HG03521 (cell line): ENCODE results near the gene CDHR1.

ENCODE experiments used
- ATAC-seq: cut with Tn5 transposase; IDR thresholded peaks from one replicate; pipeline ENCODE4 v1.9.1; 2021; ENCODE audit warnings: mild to moderate bottlenecking, moderate library complexity; ENCODE audit not compliant: unreplicated experiment

CDHR1 gene

GRCh38 chr10:84198206-84198915 is 4.0 kb downstream of the CDHR1 start:
- ATAC-seq: no peak

- ATAC-seq: no peak
These were observed 6.4 kb downstream of the CDHR1 start for GRCh38 chr10:84200537-84201243.

- ATAC-seq: no peak
These were observed 6.9 kb downstream of the CDHR1 start for GRCh38 chr10:84201244-84201606.

- no peak for ATAC-seq
These were observed 7.3 kb downstream of the CDHR1 start for GRCh38 chr10:84201682-84202081.

GRCh38 chr10:84202349-84202748 is 8.0 kb downstream of the CDHR1 start:
- ATAC-seq: no peak

GRCh38 chr10:84204122-84204521 is 9.8 kb downstream of the CDHR1 start:
- ATAC-seq: peak; percentile 61

- no peak for ATAC-seq
These were observed 10.3 kb downstream of the CDHR1 start for GRCh38 chr10:84204610-84205009.

GRCh38 chr10:84205049-84205852 is 10.9 kb downstream of the CDHR1 start:
- peak; percentile 67 for ATAC-seq

- no peak for ATAC-seq
These were observed 11.7 kb downstream of the CDHR1 start for GRCh38 chr10:84205853-84206525.

- no peak for ATAC-seq
These were observed 13.7 kb downstream of the CDHR1 start for GRCh38 chr10:84208023-84208422.

GRCh38 chr10:84211566-84211965 is 17.2 kb downstream of the CDHR1 start:
- ATAC-seq: no peak

GRCh38 chr10:84212014-84212413 is 17.7 kb downstream of the CDHR1 start:
- no peak for ATAC-seq

- no peak for ATAC-seq
These were observed 18.7 kb downstream of the CDHR1 start for GRCh38 chr10:84213076-84213475.

- ATAC-seq: peak; percentile 9
These were observed 19.8 kb downstream of the CDHR1 start for GRCh38 chr10:84214046-84214572.

- peak; percentile 86 for ATAC-seq
These were observed 20.4 kb downstream of the CDHR1 start for GRCh38 chr10:84214612-84215235.

GRCh38 chr10:84216834-84217233 is 22.5 kb downstream of the CDHR1 start:
- ATAC-seq: no peak

GRCh38 chr10:84217746-84218145 is 23.4 kb downstream of the CDHR1 start:
- ATAC-seq: no peak

- no peak for ATAC-seq
These were observed 27.6 kb downstream of the CDHR1 start for GRCh38 chr10:84221916-84222315.

- no peak for ATAC-seq
These were observed 30.2 kb downstream of the CDHR1 start for GRCh38 chr10:84224411-84225028.
